LNCAP (cell line): Measurements from ENCODE around the gene EDN2.

Source experiments
- TF ChIP-seq, protein P1 (sequence below): fragments of 450-650 bp; IDR thresholded peaks from 2 replicates; pipeline ENCODE4 v1.5.1; 2017; ENCODE audit warnings: mild to moderate bottlenecking

The EDN2 gene

DNA sequence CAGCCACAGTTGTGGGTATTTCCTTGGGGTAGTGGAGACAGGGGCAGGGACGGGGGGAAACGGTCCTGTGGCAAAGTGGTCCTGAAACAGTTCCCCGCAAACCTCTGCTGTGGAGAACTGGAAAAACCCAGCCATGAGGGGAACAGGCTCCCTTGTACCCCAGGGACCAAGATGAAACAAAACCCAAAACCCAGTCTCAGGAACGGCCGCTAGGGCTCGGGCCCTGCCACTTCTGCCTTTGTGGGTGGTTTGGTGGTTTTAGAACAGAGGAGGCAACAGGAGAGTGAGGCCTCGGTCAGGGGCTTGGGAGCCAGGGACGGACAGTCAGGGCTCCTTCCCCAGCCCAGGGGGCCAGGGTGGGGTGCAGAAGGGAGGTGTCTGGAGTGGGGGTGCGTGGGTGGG lies 24.8 kb upstream of the EDN2 start:
- TF ChIP-seq, protein P1, sequence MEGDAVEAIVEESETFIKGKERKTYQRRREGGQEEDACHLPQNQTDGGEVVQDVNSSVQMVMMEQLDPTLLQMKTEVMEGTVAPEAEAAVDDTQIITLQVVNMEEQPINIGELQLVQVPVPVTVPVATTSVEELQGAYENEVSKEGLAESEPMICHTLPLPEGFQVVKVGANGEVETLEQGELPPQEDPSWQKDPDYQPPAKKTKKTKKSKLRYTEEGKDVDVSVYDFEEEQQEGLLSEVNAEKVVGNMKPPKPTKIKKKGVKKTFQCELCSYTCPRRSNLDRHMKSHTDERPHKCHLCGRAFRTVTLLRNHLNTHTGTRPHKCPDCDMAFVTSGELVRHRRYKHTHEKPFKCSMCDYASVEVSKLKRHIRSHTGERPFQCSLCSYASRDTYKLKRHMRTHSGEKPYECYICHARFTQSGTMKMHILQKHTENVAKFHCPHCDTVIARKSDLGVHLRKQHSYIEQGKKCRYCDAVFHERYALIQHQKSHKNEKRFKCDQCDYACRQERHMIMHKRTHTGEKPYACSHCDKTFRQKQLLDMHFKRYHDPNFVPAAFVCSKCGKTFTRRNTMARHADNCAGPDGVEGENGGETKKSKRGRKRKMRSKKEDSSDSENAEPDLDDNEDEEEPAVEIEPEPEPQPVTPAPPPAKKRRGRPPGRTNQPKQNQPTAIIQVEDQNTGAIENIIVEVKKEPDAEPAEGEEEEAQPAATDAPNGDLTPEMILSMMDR, result no peak

DNA sequence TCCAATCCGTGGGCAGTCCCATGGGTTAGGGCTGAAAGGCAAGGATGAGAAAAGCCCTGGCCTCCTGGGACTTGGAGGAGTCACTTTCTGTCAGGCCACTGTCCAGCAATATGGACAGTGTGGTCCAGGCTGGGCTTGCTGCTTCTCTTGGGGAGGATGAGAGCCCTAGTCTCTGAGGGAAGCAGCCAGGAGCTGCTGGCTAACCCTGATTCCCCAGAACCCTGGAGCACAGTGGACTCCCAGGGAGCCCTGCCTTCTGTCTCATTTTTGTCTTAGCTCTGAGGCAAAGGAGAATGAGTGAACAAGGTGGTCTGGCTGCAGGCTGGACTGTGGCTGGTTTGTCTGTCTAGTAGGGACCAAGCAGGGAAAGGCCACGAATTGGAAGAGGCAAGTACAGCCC lies 23.8 kb upstream of the EDN2 start:
- TF ChIP-seq, protein P1, result no peak

DNA sequence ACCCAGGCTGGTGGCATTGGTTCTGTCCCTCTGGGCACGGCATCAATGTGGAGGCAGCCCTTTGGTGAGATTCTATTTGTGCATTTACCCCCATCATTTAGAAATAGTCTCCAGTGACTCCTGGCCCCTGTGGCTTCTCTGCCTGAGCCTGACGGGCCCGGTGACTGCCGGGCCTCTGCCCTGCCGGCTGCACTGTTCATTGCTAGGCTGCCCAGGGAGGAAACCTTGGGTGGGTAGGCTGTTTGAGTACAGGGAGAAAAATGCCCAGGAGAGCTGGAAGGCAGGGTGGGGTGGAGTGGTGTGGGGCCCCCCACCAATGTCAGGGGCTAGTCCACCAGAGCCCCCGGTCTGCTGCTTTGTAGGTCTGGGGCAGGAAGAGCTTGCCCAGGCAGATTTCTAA lies 23.4 kb upstream of the EDN2 start:
- TF ChIP-seq, protein P1, result no peak

DNA sequence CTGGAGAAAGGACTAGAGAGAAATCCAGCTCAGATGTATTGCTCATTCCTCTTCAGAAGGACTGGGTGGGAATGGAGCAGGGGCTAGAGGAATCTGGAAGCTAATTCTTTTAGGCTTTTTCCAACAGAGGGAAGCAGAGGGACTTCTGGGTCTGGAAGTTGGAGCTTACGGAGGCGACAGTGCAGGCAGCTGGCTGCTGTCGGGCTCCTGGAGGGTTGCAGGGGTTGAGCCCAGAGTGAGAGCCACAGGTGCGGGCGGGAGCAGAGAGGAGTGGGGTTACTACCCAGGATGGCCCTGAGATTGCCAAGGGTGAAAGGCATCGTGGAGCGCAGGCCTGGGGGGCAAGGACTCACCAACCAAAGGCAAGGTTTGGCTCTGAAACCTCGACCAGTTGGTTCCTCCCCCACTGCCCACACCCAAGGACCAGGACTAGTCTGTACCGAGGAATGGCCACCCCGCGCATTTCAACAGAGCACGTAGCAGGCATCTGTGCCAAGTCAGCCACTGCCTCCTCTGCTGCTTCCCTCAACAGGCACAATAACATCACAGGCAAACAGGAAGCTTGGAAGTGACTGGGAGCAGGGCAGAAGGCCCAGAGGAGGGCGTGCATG lies 22.7 kb upstream of the EDN2 start:
- TF ChIP-seq, protein P1, result no peak

DNA sequence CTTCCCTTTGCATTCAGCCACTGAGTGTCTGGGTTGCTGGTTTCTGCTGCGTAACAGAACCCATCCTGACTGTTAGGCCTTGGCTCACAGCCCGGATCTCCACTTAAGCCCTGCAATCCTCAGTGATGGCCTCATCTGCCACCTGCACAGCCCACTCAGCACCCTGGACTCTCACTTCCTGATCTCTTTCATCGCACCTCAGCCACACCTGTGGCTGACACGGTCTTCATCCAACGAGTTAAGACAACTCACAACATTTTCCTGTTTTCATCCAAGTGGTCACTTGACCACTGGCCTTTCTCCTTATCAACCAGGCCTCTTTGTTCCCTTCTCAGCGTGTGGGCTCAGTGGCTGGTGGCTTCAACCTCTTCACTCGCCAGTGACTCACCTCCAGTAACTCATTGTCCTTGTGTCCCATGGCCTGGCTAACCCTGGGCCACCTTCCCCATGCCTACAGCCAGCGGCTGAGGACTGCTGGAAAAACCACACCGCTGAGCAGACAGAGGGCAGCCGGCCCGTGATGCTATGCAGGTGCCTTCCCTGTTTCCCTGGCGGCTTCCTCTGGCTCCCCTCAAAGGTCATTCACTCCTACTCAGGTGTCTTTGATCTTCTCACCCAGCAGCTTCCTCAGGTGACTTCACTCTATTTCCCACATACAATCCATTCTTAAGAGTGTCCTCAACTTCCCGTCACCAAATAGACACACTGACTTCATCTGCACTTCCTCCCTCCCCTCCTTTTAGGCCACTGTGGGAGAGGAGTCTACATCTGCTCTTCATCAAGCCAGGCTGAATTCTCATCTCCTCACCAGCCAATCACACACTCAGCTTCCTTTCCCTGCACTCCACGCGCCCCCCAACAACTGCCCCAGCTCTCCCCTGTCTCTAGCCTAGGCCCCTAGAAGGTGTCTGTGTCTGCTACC lies 19.9 kb upstream of the EDN2 start:
- TF ChIP-seq, protein P1, result no peak

DNA sequence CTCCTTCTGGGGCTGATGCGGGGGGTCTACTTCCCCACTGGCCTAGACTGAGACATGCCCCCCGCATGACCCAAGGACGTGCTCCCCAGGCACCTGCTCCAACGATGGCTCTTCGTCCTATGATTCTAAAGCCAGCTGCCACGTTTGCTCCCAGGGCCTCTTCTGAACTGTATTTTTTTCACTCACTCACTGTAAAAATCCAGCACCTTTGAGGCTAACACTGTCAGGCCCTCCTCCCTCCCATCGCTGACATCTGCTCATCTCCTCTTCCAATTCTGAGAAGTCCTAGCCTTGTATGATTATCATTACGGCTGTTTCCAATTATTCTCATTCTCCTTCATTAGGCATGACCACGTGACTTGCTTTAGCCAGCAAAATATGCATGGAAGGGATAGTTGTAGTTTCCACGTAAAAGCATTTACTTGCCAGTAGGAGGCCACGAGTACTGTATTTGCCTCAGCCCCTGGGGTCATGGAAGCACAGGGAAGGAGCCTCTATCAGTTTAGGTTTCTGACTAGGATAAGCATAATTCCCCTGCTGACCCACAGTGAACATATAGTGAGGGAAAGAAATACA lies 19.1 kb upstream of the EDN2 start:
- TF ChIP-seq, protein P1, result no peak

DNA sequence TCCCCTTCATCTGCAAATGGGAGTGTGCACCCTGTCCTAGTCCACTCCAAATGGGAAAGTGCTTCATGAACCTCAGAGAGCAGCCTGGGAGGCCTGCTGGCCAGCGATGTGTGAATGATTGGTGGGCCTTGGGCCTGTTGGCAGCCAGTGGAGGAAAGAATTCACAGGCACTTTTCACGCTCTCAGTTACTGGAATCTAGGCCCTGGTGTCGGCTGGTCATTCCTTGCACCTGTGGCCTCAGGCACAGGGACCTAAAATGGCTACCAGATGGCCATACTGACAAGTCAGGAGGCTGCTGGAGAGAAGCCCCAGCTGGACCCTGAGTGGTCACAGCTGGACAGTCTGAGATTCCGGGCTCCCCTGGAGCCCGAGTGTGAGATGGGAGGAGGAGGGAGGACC lies 18.4 kb upstream of the EDN2 start:
- TF ChIP-seq, protein P1, result no peak
